H1 (cell line): ENCODE measurements around the gene EHBP1.

Experiments used
- BCL11A ChIP-seq, 2 experiments: IDR thresholded peaks; one replicate each; pipeline ENCODE4 v1.6.1; 2011; ENCODE audit warnings: low read depth in 2 of 2, low read length in 2 of 2, mild to moderate bottlenecking in 2 of 2
- GTF2F1 ChIP-seq: IDR thresholded peaks from 2 replicates; pipeline ENCODE4 v1.6.1; 2012; ENCODE audit warnings: low read depth, low read length, improper control_type of control experiment, borderline replicate concordance
- JUN ChIP-seq: IDR thresholded peaks from 2 replicates; pipeline ENCODE4 v1.6.1; 2011; ENCODE audit warnings: low read depth, mild to moderate bottlenecking, improper control_type of control experiment, low read length
- POLR2A ChIP-seq, 2 experiments: IDR thresholded peaks; 1 replicate in 1 of 2; 2 replicates in 1 of 2; pipeline ENCODE4 v1.6.1; 2011; ENCODE audit warnings: low read depth in 2 of 2, low read length in 2 of 2, mild to moderate bottlenecking in 2 of 2; ENCODE audit errors: control extremely low read depth in 1 of 2
- RAD21 ChIP-seq, 2 experiments: IDR thresholded peaks in 1 of 2; conservative IDR thresholded peaks in 1 of 2; 2 replicates each; pipeline ENCODE4 v1.6.1; 2011; ENCODE audit warnings: low read depth in 2 of 2, low read length in 2 of 2, improper control_type of control experiment in 1 of 2, inconsistent platforms in 1 of 2, mild to moderate bottlenecking in 1 of 2, moderate library complexity in 1 of 2
- SIN3A ChIP-seq, 2 experiments: IDR thresholded peaks in 1 of 2; conservative IDR thresholded peaks in 1 of 2; 2 replicates each; pipeline ENCODE4 v1.6.1; 2011 to 2012; ENCODE audit warnings: low read length in 2 of 2, improper control_type of control experiment in 1 of 2, low read depth in 1 of 2, mild to moderate bottlenecking in 1 of 2
- SRF ChIP-seq: IDR thresholded peaks from 2 replicates; pipeline ENCODE4 v1.6.1; 2011; ENCODE audit warnings: mild to moderate bottlenecking, low read depth, low read length, moderate library complexity
- TF ChIP-seq, protein P1 (sequence below), 3 experiments: IDR thresholded peaks; 1 replicate in 2 of 3; 2 replicates in 1 of 3; pipeline versions ENCODE4 v1.5.1 to v1.6.1; 2011; ENCODE audit warnings: low read length in 3 of 3, mild to moderate bottlenecking in 3 of 3, inconsistent platforms in 2 of 3, low read depth in 1 of 3, moderate library complexity in 1 of 3; ENCODE audit not compliant: insufficient read depth in 1 of 3; ENCODE audit errors: control extremely low read depth in 1 of 3
- TF ChIP-seq, protein P2 (sequence below): IDR thresholded peaks from 2 replicates; pipeline ENCODE4 v1.6.1; 2012; ENCODE audit warnings: low read length, inconsistent platforms
- TF ChIP-seq, protein P3 (sequence below): IDR thresholded peaks from 2 replicates; pipeline ENCODE4 v1.6.1; 2012; ENCODE audit warnings: inconsistent platforms

DNA sequence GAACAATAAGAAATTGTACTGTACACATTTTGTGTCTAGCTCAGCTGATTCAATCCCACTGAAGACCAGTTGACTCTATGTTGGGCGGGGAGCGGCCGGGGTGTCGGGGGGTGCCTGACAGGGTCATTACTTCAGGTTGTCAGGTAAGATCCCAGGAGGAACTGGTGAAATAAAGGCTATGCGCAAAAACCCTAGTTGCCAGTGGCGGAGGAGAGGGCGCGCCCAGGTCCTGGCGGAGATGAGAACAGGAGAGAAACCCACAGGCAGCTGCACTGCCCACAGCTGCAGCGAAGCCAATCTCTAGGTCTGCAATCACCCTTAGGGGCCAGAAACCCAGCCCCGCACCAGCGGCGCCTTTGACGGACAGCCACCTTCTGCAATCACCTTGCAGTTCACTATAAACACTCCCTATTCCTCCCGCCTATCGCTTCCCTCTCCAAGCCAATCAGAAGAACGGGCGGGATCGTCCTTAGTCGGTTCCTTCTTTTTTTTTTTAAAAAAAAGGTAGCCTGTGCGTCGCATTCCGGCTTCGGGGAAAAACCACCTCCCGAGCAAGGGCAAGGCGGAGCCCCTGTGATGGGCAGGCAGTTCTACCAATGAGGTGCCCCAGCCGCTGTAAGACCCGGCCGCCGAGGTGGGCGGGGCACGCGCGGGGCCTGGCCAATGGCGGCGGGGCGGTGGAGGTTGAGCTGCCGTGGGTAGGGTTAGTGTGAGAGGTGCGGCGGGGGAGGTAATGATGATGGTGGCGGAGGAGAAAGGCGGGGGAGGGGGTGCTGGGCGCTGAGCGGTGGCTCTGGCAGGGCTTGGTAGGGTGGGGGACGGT is at the start of gene EHBP1:
- peak; percentile 41 to 61; a peak in 2 of 4 replicates for TF ChIP-seq SIN3A (conservative IDR thresholded peaks at IDR 0.05 in 1 of 2, IDR thresholded peaks at IDR 0.05 in 1 of 2; ENCODE audit: low read depth in 1 of 2, low read length in 2 of 2)
- no peak for TF ChIP-seq JUN
- TF ChIP-seq, protein P1, sequence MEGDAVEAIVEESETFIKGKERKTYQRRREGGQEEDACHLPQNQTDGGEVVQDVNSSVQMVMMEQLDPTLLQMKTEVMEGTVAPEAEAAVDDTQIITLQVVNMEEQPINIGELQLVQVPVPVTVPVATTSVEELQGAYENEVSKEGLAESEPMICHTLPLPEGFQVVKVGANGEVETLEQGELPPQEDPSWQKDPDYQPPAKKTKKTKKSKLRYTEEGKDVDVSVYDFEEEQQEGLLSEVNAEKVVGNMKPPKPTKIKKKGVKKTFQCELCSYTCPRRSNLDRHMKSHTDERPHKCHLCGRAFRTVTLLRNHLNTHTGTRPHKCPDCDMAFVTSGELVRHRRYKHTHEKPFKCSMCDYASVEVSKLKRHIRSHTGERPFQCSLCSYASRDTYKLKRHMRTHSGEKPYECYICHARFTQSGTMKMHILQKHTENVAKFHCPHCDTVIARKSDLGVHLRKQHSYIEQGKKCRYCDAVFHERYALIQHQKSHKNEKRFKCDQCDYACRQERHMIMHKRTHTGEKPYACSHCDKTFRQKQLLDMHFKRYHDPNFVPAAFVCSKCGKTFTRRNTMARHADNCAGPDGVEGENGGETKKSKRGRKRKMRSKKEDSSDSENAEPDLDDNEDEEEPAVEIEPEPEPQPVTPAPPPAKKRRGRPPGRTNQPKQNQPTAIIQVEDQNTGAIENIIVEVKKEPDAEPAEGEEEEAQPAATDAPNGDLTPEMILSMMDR (IDR thresholded peaks at IDR 0.05; ENCODE audit: control extremely low read depth in 1 of 3, insufficient read depth in 1 of 3, low read depth in 1 of 3, low read length in 3 of 3): no peak
- TF ChIP-seq, protein P2, sequence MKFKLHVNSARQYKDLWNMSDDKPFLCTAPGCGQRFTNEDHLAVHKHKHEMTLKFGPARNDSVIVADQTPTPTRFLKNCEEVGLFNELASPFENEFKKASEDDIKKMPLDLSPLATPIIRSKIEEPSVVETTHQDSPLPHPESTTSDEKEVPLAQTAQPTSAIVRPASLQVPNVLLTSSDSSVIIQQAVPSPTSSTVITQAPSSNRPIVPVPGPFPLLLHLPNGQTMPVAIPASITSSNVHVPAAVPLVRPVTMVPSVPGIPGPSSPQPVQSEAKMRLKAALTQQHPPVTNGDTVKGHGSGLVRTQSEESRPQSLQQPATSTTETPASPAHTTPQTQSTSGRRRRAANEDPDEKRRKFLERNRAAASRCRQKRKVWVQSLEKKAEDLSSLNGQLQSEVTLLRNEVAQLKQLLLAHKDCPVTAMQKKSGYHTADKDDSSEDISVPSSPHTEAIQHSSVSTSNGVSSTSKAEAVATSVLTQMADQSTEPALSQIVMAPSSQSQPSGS: no peak
- no peak; a peak in 1 of 4 replicates for TF ChIP-seq RAD21 (IDR thresholded peaks at IDR 0.05 in 1 of 2, conservative IDR thresholded peaks at IDR 0.05 in 1 of 2; ENCODE audit: low read depth in 2 of 2, low read length in 2 of 2)
- TF ChIP-seq, protein P3, sequence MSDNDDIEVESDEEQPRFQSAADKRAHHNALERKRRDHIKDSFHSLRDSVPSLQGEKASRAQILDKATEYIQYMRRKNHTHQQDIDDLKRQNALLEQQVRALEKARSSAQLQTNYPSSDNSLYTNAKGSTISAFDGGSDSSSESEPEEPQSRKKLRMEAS: peak; percentile 50; the same call in 1 of the 2 replicates
- no peak for TF ChIP-seq BCL11A (IDR thresholded peaks at IDR 0.05; ENCODE audit: low read depth in 2 of 2, low read length in 2 of 2)
- no peak for TF ChIP-seq SRF
- peak in 1 of 2 experiments; percentile 84; a peak in 2 of 3 replicates for TF ChIP-seq POLR2A (IDR thresholded peaks at IDR 0.05; ENCODE audit: control extremely low read depth in 1 of 2, low read depth in 2 of 2, low read length in 2 of 2)
- no peak for TF ChIP-seq GTF2F1
